T follicular helper cell (primary cell): Measurements from ENCODE around the gene NECAB2.

Experiments used
- DNase-seq: peaks from one replicate; pipeline ENCODE4 v3.0.0-alpha.2; 2020; ENCODE audit warnings: low read depth

Gene NECAB2

GRCh38 chr16:83992624-83993023 is 24.6 kb downstream of the NECAB2 start:
- DNase-seq: no peak

DNA sequence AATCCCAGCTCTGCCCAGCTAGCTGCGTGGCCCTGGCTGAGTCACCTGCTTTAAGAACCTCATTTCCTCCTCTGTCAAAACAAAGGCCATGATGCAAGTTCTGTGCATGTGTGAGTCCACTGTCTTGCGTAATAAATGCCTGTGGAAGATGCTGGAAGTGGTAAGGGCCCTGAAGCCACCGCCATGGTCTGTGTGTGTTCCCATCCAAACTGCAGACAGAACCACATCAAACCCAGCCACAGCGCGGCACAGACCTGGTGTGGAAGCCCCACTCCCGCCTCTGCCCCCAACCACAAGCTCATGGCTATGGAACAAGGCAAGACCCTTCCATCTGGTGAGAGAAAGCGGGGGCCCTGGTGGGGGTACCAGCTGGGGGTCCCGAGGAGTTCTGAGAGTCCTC is 26.0 kb downstream of the NECAB2 start:
- no peak for DNase-seq

GRCh38 chr16:83994703-83995102 is 26.7 kb downstream of the NECAB2 start:
- DNase-seq: no peak

DNA sequence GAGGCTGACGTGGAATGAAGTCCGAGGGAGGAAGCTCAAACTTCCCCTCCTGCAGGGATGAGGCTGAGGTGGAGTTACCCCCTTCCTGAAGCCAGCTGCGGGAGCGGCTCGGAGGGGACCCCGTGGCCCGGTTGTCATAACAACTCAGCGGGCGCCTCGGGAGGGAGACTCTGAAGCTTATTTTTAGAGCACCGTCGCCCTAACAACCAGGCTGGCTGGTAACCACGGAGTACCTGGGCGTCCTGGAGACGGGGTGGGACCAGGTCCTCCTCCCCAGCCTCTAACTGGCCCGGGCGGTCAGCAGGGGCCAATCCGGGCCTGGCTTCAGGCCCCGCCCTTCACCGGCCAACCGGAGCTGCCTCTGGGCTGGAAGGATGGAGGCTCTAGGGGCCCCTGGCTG is 27.7 kb downstream of the NECAB2 start:
- no peak for DNase-seq

DNA sequence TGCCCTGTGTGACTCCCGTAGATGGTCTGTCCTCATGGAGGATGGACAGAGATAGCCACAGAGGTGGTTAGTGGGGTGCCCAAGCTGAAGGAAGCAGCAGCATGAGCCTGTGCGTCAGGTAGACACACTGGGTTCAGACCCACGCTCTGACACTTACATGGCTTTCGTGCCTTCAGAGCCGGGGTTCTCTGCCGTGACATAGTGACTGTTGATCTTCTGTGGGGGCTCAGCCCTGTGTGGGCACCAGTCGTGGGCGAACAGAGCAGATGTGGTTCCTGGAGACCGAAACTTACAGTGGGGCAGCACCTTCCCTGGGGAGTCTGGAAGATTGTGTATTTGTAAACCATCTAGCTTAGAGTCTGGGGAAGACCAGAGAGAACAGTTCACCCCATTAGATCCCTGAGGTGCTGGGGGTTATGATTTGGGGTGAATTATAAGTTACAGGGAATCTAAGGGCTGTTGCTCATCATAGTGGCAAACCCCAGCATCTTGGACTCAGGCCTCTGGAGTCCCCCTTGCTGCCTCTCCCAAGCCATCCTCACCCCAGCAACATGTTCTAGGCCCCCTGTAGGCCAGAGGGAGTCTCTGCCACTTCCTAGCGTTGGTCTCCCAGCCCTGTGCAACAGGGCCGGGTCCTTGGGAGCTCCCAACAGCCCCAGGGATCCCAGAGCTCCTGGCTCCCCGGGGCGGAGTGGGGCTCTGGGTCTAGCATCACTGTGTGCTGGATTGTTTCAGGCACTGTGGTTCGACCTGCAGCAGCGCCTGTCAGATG is 28.6 kb downstream of the NECAB2 start:
- no peak for DNase-seq

DNA sequence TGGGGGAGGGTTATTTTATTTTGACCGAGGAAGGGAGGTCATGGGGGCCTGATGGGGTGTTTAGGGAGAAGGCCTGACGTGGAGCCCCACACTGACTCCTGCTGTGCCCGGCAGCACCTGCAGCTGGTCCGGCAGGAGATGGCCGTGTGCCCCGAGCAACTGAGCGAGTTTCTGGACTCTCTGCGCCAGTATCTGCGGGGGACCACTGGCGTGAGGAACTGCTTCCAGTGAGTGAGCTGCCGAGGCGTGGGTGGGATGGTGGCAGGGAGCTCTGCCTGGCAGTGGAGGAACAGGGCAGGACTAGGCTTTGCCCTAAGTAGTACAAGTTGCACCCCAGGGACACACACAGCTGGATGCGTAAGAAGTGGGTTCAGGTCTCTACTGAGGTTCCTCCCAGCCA is 30.0 kb downstream of the NECAB2 start:
- no peak for DNase-seq

GRCh38 chr16:84000989-84001642 is 33.1 kb downstream of the NECAB2 start:
- DNase-seq: no peak

DNA sequence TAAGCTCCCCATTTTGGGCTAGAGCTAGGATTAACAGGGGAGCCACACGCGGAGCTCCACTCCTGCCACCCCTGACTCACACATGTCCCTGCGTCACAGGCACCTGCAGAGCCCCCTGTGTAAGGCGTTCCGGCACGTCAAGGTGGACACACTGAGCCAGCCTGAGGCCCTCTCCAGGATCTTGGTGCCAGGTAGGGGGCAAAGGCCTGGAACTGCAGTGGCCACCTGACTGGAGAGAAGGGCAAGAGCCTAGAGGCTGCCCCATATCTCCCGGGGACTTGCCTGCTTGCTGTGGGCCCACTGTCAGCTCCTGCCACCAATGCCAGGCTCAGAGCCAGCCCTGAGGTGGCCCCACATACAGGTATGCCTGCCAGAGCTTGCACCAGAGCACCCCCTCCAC is 33.7 kb downstream of the NECAB2 start:
- DNase-seq: no peak

DNA sequence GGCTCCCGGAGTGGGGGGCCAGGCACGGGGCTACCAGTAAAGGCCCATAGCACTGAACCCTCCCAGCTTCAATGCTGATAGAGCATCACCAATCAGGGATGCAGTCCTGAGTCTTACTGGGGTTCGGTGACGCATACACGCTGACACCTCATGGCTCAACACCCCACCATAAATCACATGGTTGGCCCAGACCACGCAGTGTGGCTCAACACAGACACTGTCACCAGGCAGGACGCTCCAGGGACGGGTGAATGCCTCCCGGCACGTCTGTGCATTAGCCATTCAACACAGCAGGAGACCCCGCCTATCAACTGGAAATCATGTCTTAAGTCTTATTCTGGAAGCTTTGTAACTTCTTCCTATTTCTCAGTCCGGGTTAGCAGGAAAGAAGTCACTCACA is 35.0 kb downstream of the NECAB2 start:
- DNase-seq: no peak

DNA sequence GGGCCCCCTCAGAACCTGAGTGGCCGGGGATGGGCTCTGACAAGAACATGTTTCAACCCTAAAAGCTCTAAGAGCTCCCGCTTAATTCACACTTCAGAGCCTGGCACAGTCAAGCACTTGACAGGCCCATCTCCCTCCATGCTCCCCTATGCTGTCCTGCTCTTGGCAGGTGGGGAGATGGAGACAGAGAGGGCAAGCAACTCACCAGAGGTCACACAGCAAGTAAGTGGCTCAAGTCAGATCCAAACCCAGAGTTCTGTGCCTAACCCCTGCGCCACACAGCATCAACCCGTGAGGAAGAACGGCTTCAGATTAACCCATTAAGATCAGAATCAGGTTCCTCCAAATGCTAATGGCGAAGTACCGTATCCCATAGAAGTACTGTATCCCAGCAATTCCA is 36.4 kb downstream of the NECAB2 start:
- no peak for DNase-seq

DNA sequence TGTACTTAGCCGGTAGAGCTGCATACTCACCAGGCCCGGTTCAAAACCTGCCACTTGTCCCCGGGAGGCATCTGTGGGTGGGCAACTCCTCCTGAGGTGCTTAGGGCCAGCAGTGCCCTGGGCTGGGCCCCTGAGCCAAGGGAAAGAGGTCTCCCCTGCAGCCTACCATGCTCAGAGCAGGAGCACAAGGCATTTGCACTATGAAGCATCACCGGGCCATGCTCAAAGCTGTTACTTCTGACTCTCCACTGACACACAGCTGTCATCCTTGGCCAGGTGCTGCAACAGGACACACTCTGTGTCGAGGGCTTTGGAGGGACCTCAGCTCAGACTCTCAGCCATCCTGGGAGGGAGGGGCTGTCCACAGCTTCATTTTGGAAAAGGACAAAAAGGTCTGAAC is 37.3 kb downstream of the NECAB2 start:
- no peak for DNase-seq

DNA sequence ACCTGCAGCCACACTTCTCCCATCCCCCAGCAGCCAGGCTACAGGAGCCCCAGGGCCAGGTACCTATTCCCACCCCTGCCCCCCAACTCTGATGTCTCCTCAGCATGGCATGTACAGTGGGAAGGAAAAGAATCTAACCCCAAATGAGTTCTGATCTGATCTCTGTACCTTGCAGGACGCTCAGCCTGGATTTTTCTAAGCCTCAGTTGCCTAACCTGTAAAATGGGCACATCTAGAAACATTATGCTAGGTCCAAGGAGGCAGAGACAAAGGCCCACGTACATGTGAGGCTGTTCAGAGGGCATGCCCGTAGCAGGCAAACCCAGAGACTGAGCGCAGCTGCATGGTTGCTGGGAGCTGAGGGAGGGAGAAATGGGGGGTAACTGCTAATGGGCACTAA is 39.5 kb downstream of the NECAB2 start:
- DNase-seq: no peak

GRCh38 chr16:84007965-84008364 is 39.9 kb downstream of the NECAB2 start:
- DNase-seq: no peak

DNA sequence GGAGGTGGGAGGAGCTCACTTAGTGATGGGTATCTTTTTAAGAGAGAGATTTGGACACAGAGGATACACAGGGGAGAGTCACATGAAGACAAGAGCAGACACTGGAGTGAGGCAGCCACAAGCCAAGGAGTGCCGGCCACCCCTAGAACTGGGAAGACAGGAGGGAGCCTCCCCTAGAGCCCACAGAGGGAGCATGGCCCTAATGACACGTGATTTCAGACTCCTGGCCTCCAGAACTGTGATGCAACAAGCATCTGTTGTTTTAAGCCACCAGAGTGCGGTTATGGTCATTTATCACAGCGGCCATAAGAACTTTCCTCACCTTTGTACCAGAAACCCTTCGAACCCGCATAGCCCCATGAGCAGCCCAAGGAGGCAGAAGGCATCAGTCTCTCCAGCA is 41.2 kb downstream of the NECAB2 start:
- no peak for DNase-seq

- DNase-seq: peak; percentile 30
Observed at GRCh38 chr16:84013787-84014569, 45.9 kb downstream of the NECAB2 start.

DNA sequence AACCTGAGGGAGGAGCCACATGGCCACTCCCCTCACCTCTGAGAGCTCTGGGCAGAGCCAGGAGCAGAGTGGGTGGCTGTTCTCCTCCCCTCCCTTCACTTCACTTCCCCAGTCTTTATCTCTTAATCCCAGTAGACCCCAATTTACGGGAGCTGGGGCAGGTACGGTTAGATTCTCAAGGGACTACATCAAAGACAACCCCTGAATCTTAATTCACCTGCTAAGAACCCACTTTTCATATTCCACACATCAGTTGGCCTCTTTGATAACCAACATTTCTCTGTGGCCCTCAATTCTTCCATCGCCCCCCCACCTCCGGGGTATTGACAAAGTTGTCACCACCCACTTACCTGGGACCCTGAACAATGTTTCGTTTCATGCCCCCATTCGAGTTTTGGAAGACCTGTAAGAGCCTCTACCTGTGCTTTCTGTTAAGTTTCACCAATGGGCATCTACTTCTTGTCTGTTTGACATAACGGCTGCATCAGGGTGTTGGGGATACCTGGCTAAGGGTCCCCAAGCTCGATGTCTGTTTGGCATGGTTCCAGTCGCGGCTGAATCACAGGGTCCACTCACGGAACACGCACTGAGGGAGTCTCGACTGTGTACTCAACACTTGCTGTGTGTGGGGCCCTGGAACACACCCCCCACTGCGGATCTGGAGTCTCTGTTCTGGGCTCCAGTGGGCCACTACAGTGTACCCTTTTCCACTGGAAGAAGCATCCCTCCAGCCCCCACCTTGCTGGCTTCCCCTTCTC is 46.7 kb downstream of the NECAB2 start:
- no peak for DNase-seq

DNA sequence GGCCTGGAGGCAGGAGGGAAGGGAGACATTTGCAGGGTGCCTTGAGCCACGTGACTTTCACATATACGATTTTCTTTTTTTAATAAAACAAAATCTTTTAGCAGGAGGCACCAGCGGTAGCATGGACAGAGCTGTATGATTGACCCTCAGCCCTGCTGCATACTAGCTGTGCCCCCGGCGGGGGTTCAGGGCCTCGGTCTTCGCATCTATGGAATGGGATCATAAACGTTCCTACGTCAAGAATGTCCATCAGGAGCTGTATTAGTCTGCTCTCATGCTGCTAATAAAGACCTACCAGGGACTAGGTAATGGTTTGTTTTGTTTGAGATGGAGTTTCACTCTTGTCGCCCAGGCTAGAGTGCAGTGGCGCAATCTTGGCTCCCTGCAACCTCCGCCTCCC is 47.4 kb downstream of the NECAB2 start:
- no peak for DNase-seq

GRCh38 chr16:84016477-84016876 is 48.4 kb downstream of the NECAB2 start:
- no peak for DNase-seq

- no peak for DNase-seq
Observed at GRCh38 chr16:84018710-84019109, 50.7 kb downstream of the NECAB2 start.

GRCh38 chr16:84020353-84020752 is 52.3 kb downstream of the NECAB2 start:
- DNase-seq: no peak

DNA sequence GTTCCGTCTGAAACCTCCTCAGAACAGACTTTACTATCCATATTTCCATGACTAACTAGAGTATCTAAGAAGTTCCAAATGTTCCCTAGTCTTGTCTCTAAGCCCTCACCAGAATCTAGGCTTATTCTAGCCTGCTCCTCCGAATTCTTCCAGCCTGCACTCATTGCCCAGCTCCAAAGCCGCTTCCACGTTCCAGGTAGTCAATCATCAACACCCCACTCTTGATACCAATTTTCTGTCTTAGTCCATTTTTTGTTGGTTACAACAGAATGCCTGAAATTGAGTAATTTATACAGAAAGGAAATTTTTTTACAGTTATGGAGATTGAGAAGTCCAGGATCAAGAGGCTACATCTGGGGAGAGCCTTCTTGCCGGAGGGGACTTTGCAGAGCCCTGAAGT is 53.4 kb downstream of the NECAB2 start:
- DNase-seq: no peak

GRCh38 chr16:84022644-84023043 is 54.6 kb downstream of the NECAB2 start:
- no peak for DNase-seq
